Astrocyte (in vitro differentiated cells and primary cell): ENCODE results near the gene NCOA3. TPM values are rescaled to one million over a fixed set of nuclear protein-coding genes. Genes with fewer than 3 reads are reported as not detected.
A peak's percentile ranks its signal among the peaks of the same experiment; 100 is the strongest.

Source experiments
- DNase-seq: peaks from one replicate; pipeline ENCODE4 v3.0.0-alpha.2; 2010; ENCODE audit warnings: low read depth
- FAIRE-seq: peaks from 2 replicates; lab custom pipeline; 2011; peaks lifted over from hg19 to GRCh38; lab: Jason Lieb, UNC
- H2AFZ ChIP-seq: 2 replicates; pipeline ENCODE4 v1.6.0; 2012; ENCODE audit warnings: low read depth, low read length, inconsistent platforms
- H3K27ac ChIP-seq: 2 replicates; pipeline ENCODE4 v1.5.1; 2011; ENCODE audit warnings: low read depth, low read length, inconsistent platforms
- H3K27me3 ChIP-seq: 2 replicates; pipeline ENCODE4 v1.6.0; 2011; ENCODE audit warnings: low read length, inconsistent platforms; ENCODE audit not compliant: insufficient read depth
- H3K36me3 ChIP-seq: 2 replicates; pipeline ENCODE4 v1.5.1; 2011; ENCODE audit warnings: low read length, inconsistent platforms; ENCODE audit not compliant: insufficient read depth
- H3K4me1 ChIP-seq: 2 replicates; pipeline ENCODE4 v1.5.1; 2011; ENCODE audit warnings: low read length, inconsistent platforms; ENCODE audit not compliant: insufficient read depth
- H3K4me2 ChIP-seq: 2 replicates; pipeline ENCODE4 v1.6.0; 2012; ENCODE audit warnings: low read length, inconsistent platforms
- H3K4me3 ChIP-seq: 2 replicates; pipeline ENCODE4 v1.5.1; 2011; ENCODE audit warnings: low read depth, mild to moderate bottlenecking, low read length, inconsistent platforms; ENCODE audit not compliant: insufficient read depth
- H3K79me2 ChIP-seq: 2 replicates; pipeline ENCODE4 v1.6.0; 2012; ENCODE audit warnings: mild to moderate bottlenecking, low read length, inconsistent platforms; ENCODE audit not compliant: insufficient read depth
- H3K9ac ChIP-seq: 2 replicates; pipeline ENCODE4 v1.6.0; 2012; ENCODE audit warnings: mild to moderate bottlenecking, low read length, inconsistent platforms
- H3K9me3 ChIP-seq: 2 replicates; pipeline ENCODE4 v1.5.1; 2012; ENCODE audit warnings: low read depth, mild to moderate bottlenecking, low read length, inconsistent platforms; ENCODE audit not compliant: insufficient read depth
- H4K20me1 ChIP-seq: 2 replicates; pipeline ENCODE4 v1.6.0; 2012; ENCODE audit warnings: low read length, inconsistent platforms; ENCODE audit not compliant: insufficient read depth
- H3K27ac Mint-ChIP-seq: one replicate; pipeline ENCODE4 v1.8.0; 2021; ENCODE audit warnings: mild to moderate bottlenecking, mixed read lengths; ENCODE audit not compliant: unreplicated experiment
- H3K27me3 Mint-ChIP-seq: one replicate; pipeline ENCODE4 v1.8.0; 2021; ENCODE audit warnings: low read depth, mixed read lengths; ENCODE audit not compliant: unreplicated experiment
- H3K36me3 Mint-ChIP-seq: one replicate; pipeline ENCODE4 v1.8.0; 2021; ENCODE audit warnings: low read depth, mixed read lengths; ENCODE audit not compliant: unreplicated experiment
- H3K4me1 Mint-ChIP-seq: one replicate; pipeline ENCODE4 v1.8.0; 2021; ENCODE audit warnings: low read depth, mixed read lengths; ENCODE audit not compliant: unreplicated experiment
- H3K4me3 Mint-ChIP-seq: one replicate; pipeline ENCODE4 v1.8.0; 2021; ENCODE audit warnings: mild to moderate bottlenecking, moderate library complexity, mixed read lengths; ENCODE audit not compliant: unreplicated experiment
- H3K9me3 Mint-ChIP-seq: one replicate; pipeline ENCODE4 v1.8.0; 2021; ENCODE audit warnings: mild to moderate bottlenecking, mixed read lengths; ENCODE audit not compliant: unreplicated experiment
- EZH2 ChIP-seq: IDR thresholded peaks from 2 replicates; pipeline ENCODE4 v1.6.1; 2012; ENCODE audit warnings: mild to moderate bottlenecking, low read length, inconsistent platforms; ENCODE audit not compliant: insufficient read depth
- total RNA-seq: library from RNA; stranded (reverse); gene quantifications from 2 replicates; pipeline ENCODE4 v1.2.1, GENCODE V29; 2021
- TF ChIP-seq, protein P1 (sequence below): IDR thresholded peaks from 2 replicates; pipeline ENCODE4 v1.5.1; 2011; ENCODE audit warnings: low read depth, mild to moderate bottlenecking, inconsistent platforms, low read length, moderate library complexity; ENCODE audit not compliant: insufficient read depth

The NCOA3 gene
- total RNA-seq, 1 donor from 2014 or later, result 30.5 TPM

DNA sequence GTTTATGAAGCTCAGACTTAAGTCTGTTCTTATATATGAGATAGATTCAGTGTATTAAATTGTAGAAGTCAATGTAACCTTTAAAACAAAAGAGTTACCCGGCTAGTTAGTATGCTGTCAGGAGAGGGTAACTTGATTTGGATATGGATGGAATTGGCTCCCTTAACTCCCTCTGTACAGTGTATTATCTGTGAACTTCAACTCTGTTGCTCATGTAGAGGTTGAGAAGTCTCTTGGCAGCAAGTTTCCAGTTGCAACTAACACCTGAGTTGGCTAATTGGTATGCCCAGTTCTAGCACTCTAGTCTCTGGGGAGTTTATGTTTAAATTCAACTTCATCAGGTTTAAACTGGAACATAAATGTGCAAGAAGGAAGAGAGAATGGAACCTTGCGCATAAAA lies 111.0 kb downstream of the NCOA3 start:
- H3K9me3 Mint-ChIP-seq, result no peaks in the 10 kb centered on the region
- Histone ChIP-seq H3K9me3 (no peaks in the 10 kb centered on the region), H4K20me1 (no peaks in the 10 kb centered on the region), H3K4me1 (peaks cover 12% of the 10 kb centered on the region), H3K36me3 (no peaks in the 10 kb centered on the region), H3K4me3 (no peak overlapping the region), H3K27me3 (no peaks in the 10 kb centered on the region), H2AFZ (no peak overlapping the region), H3K4me2 (no peak overlapping the region), H3K9ac (no peak overlapping the region), H3K79me2 (peaks cover 27% of the 10 kb centered on the region), H3K27ac (no peak overlapping the region)
- H3K4me3 Mint-ChIP-seq, result no peak overlapping the region
- H3K4me1 Mint-ChIP-seq, result peaks cover 14% of the 10 kb centered on the region
- H3K27ac Mint-ChIP-seq, result peak overlapping the region; percentile 62
- TF ChIP-seq, protein P1, sequence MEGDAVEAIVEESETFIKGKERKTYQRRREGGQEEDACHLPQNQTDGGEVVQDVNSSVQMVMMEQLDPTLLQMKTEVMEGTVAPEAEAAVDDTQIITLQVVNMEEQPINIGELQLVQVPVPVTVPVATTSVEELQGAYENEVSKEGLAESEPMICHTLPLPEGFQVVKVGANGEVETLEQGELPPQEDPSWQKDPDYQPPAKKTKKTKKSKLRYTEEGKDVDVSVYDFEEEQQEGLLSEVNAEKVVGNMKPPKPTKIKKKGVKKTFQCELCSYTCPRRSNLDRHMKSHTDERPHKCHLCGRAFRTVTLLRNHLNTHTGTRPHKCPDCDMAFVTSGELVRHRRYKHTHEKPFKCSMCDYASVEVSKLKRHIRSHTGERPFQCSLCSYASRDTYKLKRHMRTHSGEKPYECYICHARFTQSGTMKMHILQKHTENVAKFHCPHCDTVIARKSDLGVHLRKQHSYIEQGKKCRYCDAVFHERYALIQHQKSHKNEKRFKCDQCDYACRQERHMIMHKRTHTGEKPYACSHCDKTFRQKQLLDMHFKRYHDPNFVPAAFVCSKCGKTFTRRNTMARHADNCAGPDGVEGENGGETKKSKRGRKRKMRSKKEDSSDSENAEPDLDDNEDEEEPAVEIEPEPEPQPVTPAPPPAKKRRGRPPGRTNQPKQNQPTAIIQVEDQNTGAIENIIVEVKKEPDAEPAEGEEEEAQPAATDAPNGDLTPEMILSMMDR, result no peak
- TF ChIP-seq EZH2, result no peak
- FAIRE-seq, result no peak
- H3K27me3 Mint-ChIP-seq, result no peaks in the 10 kb centered on the region
- peaks cover 10% of the 10 kb centered on the region for H3K36me3 Mint-ChIP-seq
- DNase-seq, result no peak

DNA sequence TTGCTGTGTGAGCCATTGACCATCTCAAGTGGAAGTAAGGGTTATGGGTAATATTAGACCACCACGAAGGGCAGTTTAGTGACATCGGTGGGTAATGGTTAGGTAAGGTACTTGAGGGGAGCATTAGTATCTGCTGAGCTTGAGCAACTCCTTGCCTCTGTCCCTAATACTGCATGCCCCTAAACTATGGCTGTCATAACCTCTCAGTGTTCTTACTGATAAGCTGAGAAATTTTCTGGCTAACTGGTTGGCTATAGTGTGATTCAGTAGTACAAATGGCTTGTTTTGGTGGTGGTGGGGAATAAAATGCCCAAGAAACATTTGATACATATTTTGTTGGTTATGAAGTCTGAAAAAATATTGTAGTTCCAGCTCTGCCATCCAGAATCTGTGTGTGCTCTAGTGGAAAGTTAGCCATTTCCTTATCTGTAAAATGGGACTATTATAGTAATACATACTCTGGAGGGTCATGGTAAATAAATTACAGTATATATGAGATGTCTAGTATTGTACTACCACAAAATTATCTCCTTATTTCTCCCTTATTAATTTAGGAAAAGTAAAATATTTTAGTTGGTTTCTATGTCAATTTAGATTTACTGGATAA lies 113.1 kb downstream of the NCOA3 start:
- Mint-ChIP-seq H3K27ac (no peak overlapping the region), H3K4me1 (peaks cover 13% of the 10 kb centered on the region)
- H3K79me2 ChIP-seq, result peaks cover 23% of the 10 kb centered on the region

DNA sequence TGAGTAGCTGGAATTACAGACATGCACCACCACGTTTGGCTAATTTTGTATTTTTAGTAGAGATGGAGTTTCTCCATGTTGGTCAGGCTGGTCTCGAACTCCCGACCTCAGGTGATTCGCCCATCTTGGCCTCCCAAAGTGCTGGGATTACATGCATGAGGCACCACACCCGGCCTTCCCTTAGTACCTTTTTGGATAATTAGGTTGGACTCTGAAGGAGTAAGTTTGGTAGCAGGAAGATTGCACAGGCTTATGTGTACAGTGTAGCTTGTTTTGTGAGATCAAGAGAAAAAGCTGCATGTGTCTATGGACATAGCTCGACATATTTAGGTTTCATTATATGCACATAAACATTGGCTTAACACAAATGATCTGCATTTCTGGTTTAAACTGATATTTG lies 116.8 kb downstream of the NCOA3 start:
- no peaks in the 10 kb centered on the region for H3K9me3 Mint-ChIP-seq
- H3K27me3 ChIP-seq, result no peaks in the 10 kb centered on the region
- no peaks in the 10 kb centered on the region for H3K4me1 Mint-ChIP-seq
- no peaks in the 10 kb centered on the region for H4K20me1 ChIP-seq
- H3K4me1 ChIP-seq, result no peaks in the 10 kb centered on the region
- H3K9ac ChIP-seq, result no peak overlapping the region
- H3K9me3 ChIP-seq, result no peaks in the 10 kb centered on the region
- H2AFZ ChIP-seq, result no peak overlapping the region
- FAIRE-seq, result no peak
- H3K27me3 Mint-ChIP-seq, result no peaks in the 10 kb centered on the region
- H3K79me2 ChIP-seq, result peaks cover 15% of the 10 kb centered on the region
- H3K4me3 ChIP-seq, result no peak overlapping the region
- DNase-seq, result no peak
- peaks cover 10% of the 10 kb centered on the region for H3K36me3 Mint-ChIP-seq
- H3K36me3 ChIP-seq, result no peaks in the 10 kb centered on the region
- TF ChIP-seq, protein P1, result no peak
- TF ChIP-seq EZH2, result no peak
- H3K27ac ChIP-seq, result no peak overlapping the region
- H3K27ac Mint-ChIP-seq, result no peak overlapping the region
- H3K4me3 Mint-ChIP-seq, result no peak overlapping the region
- no peak overlapping the region for H3K4me2 ChIP-seq

More for the DNA sequence above, 113.1 kb downstream of the NCOA3 start:
- FAIRE-seq (no peak), DNase-seq (no peak)
- no peaks in the 10 kb centered on the region for H4K20me1 ChIP-seq
- Mint-ChIP-seq H3K4me3 (no peak overlapping the region), H3K27me3 (no peaks in the 10 kb centered on the region), H3K9me3 (no peaks in the 10 kb centered on the region), H3K36me3 (peaks cover 10% of the 10 kb centered on the region)
- H3K36me3 ChIP-seq, result no peaks in the 10 kb centered on the region
- no peaks in the 10 kb centered on the region for H3K9me3 ChIP-seq
- TF ChIP-seq EZH2, result no peak
- TF ChIP-seq, protein P1, result no peak
- no peak overlapping the region for H3K4me2 ChIP-seq
- H2AFZ ChIP-seq, result no peak overlapping the region
- H3K27me3 ChIP-seq, result no peaks in the 10 kb centered on the region
- H3K4me1 ChIP-seq, result peaks cover 12% of the 10 kb centered on the region
- H3K9ac ChIP-seq, result no peak overlapping the region
- no peak overlapping the region for H3K4me3 ChIP-seq
- H3K27ac ChIP-seq, result no peak overlapping the region
